ENCODE measurements around the gene KCNE1.
"Not testable (repeated sequence)": the region's sequence is repeated elsewhere in the genome, so short reads cannot be mapped to it uniquely, and the experiment has no call there.

- TF ChIP-seq CTCF (IDR thresholded peaks at IDR 0.05); ZFX (IDR thresholded peaks at IDR 0.05; ENCODE audit: borderline replicate concordance): not testable (repeated sequence)
These were observed 94.4 kb downstream of the KCNE1 start for GRCh38 chr21:34417448-34418077.

All from 22Rv1 (cell line).